Endodermal cell (in vitro differentiated cells): ENCODE measurements around the gene RS1. TPM values are rescaled to one million over a fixed set of nuclear protein-coding genes. Genes with fewer than 3 reads are reported as not detected.
A peak's percentile ranks its signal among the peaks of the same experiment; 100 is the strongest.

ENCODE experiments used
- DNase-seq: peaks from one replicate; pipeline ENCODE4 v3.0.0-alpha.2; 2017
- H3K27ac ChIP-seq: 2 replicates; pipeline ENCODE4 v1.5.1; 2013; ENCODE audit warnings: mild to moderate bottlenecking, low read depth, low read length, moderate library complexity
- H3K27me3 ChIP-seq: 2 replicates; pipeline ENCODE4 v1.6.1; 2013; ENCODE audit warnings: mild to moderate bottlenecking, low read length, moderate library complexity; ENCODE audit not compliant: insufficient read depth, control insufficient read depth, poor library complexity, severe bottlenecking
- H3K36me3 ChIP-seq: 2 replicates; pipeline ENCODE4 v1.7.0; 2013; ENCODE audit warnings: mild to moderate bottlenecking, low read length, moderate library complexity; ENCODE audit not compliant: control insufficient read depth, insufficient read depth
- H3K4me1 ChIP-seq: one replicate; pipeline ENCODE4 v1.7.0; 2013; ENCODE audit warnings: low read length; ENCODE audit not compliant: control insufficient read depth, insufficient read depth
- H3K4me3 ChIP-seq: 2 replicates; pipeline ENCODE4 v1.5.1; 2013; ENCODE audit warnings: mild to moderate bottlenecking, low read length, moderate library complexity
- H3K9ac ChIP-seq: 2 replicates; pipeline ENCODE4 v1.6.1; 2013; ENCODE audit warnings: mild to moderate bottlenecking, low read length, moderate library complexity; ENCODE audit not compliant: poor library complexity, severe bottlenecking; ENCODE audit errors: extremely low read depth
- H3K9me3 ChIP-seq: 2 replicates; pipeline ENCODE4 v1.6.1; 2013; ENCODE audit warnings: mild to moderate bottlenecking, low read length, moderate library complexity; ENCODE audit not compliant: control insufficient read depth
- H3K27ac Mint-ChIP-seq: 2 replicates; pipeline ENCODE4 v1.8.0; 2020; ENCODE audit warnings: mixed read lengths
- H3K27me3 Mint-ChIP-seq: 2 replicates; pipeline ENCODE4 v1.8.0; 2021; ENCODE audit warnings: mild to moderate bottlenecking, mixed read lengths; ENCODE audit not compliant: insufficient read depth
- H3K36me3 Mint-ChIP-seq: 2 replicates; pipeline ENCODE4 v1.8.0; 2020; ENCODE audit warnings: low read depth, mixed read lengths
- H3K4me1 Mint-ChIP-seq: 2 replicates; pipeline ENCODE4 v1.8.0; 2020; ENCODE audit warnings: mixed read lengths
- H3K4me3 Mint-ChIP-seq: 2 replicates; pipeline ENCODE4 v1.8.0; 2020; ENCODE audit warnings: mild to moderate bottlenecking, moderate library complexity, mixed read lengths
- H3K9me3 Mint-ChIP-seq: 2 replicates; pipeline ENCODE4 v1.8.0; 2020; ENCODE audit warnings: mild to moderate bottlenecking, mixed read lengths
- WGBS, 2 experiments: methylation state at CpG; one replicate each; pipeline versions ENCODE4 v1.1.5 to v1.1.7; 2013; ENCODE audit warnings: missing lambda C conversion rate in 2 of 2, mixed read lengths in 1 of 2; ENCODE audit not compliant: insufficient coverage in 1 of 2, insufficient read length in 1 of 2; 5-methylcytosine and 5-hydroxymethylcytosine counted together
- total RNA-seq, 2 donors: library from RNA; stranded (reverse); fragmentation: NEBNext Ultra II Directional in 1 of 2; extraction: Animal tissue kit (Norgen Biotek cat#: 25700) in 1 of 2; gene quantifications; 2 replicates in 1 of 2; 3 replicates in 1 of 2; pipeline ENCODE4 v1.2.1, GENCODE V29; 2021
- TF ChIP-seq, protein P1 (sequence below): fragments of 200-600 bp; sonication (generic); conservative IDR thresholded peaks from 2 replicates; pipeline ENCODE4 v1.5.0; 2021; ENCODE audit warnings: antibody characterized with exemption, mild to moderate bottlenecking

The RS1 gene
- total RNA-seq, 2 donors from 2014 or later: not detected

DNA sequence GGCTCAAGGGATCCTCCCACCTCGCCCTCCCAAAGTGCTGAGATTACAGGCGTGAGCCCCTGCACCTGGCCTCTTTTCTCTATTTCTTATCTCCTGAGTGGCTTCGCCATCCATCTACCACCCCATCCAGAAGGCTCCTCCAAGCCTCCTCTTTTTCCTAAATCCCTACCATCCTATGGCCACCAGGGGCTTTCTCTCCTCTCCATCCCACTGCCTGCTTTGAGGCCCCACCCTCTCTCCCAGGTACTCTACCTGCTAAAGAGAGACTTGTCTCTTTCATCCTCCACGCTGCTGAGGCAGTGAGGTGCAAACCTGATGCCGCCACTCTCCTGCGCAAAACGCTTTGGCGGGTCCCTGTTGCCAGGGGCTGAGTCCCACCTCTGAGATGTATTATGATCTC is 7.0 kb downstream of the RS1 start:
- TF ChIP-seq, protein P1, sequence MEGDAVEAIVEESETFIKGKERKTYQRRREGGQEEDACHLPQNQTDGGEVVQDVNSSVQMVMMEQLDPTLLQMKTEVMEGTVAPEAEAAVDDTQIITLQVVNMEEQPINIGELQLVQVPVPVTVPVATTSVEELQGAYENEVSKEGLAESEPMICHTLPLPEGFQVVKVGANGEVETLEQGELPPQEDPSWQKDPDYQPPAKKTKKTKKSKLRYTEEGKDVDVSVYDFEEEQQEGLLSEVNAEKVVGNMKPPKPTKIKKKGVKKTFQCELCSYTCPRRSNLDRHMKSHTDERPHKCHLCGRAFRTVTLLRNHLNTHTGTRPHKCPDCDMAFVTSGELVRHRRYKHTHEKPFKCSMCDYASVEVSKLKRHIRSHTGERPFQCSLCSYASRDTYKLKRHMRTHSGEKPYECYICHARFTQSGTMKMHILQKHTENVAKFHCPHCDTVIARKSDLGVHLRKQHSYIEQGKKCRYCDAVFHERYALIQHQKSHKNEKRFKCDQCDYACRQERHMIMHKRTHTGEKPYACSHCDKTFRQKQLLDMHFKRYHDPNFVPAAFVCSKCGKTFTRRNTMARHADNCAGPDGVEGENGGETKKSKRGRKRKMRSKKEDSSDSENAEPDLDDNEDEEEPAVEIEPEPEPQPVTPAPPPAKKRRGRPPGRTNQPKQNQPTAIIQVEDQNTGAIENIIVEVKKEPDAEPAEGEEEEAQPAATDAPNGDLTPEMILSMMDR: peak; percentile 66
- 90 to 100% methylated on average over 1 to 8 of the region's 8 CpGs for WGBS, 2 experiments
- peak; percentile 72 for DNase-seq
- no peak overlapping the region for H3K4me3 ChIP-seq
- no peak overlapping the region for H3K27ac ChIP-seq
- Mint-ChIP-seq H3K4me3 (no peak overlapping the region), H3K9me3 (peaks cover 72% of the 10 kb centered on the region), H3K36me3 (no peaks in the 10 kb centered on the region), H3K27ac (no peak overlapping the region), H3K4me1 (no peaks in the 10 kb centered on the region), H3K27me3 (no peaks in the 10 kb centered on the region)
- H3K4me1 ChIP-seq: no peaks in the 10 kb centered on the region
- no peaks in the 10 kb centered on the region for H3K36me3 ChIP-seq
- H3K27me3 ChIP-seq: no peaks in the 10 kb centered on the region
- H3K9me3 ChIP-seq: no peaks in the 10 kb centered on the region
- H3K9ac ChIP-seq: no peak overlapping the region

DNA sequence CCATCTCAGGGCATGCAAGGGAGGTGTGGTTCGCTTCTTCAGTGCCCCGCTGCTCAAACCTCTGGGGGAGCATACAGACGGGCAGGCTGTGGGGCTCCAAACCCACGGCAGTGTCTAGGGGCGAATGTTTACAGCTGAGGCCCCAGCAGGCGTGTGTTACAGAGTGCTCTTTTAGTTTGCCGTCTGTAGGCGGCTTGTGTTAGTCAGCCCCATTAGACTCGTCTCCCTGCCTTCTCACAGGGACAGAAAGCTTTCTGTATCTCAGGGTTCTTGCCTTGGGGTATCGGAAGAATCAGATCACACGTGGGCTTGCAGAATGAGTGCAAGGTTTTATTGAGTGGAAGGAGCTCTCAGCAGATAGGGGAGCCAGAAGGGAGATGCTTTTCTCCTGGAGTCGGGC is 10.6 kb downstream of the RS1 start:
- 90 to 100% methylated on average over 1 to 12 of the region's 12 CpGs for WGBS, 2 experiments
- no peak for DNase-seq
- TF ChIP-seq, protein P1: no peak
- Mint-ChIP-seq H3K27me3 (no peaks in the 10 kb centered on the region), H3K27ac (no peak overlapping the region), H3K36me3 (no peaks in the 10 kb centered on the region), H3K9me3 (peaks cover 69% of the 10 kb centered on the region), H3K4me3 (no peak overlapping the region), H3K4me1 (no peaks in the 10 kb centered on the region)
- H3K9me3 ChIP-seq: no peaks in the 10 kb centered on the region
- no peak overlapping the region for H3K27ac ChIP-seq
- H3K9ac ChIP-seq: no peak overlapping the region
- no peaks in the 10 kb centered on the region for H3K36me3 ChIP-seq
- H3K4me1 ChIP-seq: no peaks in the 10 kb centered on the region
- H3K27me3 ChIP-seq: no peaks in the 10 kb centered on the region
- H3K4me3 ChIP-seq: no peak overlapping the region

DNA sequence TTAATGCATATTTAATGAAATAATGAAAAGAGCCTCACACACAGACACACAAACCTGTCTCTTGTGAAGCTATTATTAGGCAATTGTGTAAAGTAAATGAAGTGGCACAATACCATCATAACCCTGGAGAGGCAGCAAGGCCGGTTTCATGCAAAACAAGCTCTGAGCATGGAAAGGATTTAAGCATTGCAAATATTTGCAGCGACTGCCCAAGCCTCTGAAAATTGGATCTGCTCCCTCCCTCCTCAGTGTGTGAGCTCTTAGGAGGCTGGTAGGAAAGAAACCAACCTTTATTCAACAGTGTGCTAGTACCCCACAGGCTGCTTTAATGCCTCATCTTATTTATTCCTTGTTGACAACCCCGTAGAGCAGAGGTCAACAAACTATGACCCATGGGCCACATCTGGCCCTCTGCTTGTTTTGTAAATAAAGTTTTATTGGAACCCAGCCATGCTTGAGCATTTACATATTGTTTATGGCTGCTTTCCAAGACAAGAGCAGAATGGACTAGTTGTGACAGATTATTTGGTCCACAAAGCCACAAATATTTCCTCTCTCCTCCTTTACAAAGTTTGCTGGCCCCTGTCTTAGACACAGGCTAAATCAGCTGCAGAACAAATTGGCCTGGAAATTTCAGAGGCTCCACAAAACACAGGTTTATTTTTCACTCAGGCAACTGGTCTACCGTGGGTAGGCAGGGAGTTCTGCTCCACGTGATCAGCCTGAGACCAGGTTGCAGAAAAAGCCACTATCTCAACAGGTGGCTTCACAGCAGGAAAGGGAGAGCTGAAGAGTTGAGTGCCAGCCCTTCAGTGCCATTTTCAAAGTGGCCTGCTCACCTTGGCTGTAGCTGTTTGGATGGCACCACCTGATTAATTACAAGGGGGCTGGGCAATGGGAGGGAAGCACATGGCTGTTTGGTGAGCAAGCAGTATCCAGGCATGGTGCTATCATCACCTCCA is 16.8 kb downstream of the RS1 start:
- H3K4me1 Mint-ChIP-seq: peaks cover 1% of the 10 kb centered on the region
- H3K9me3 Mint-ChIP-seq: peaks cover 49% of the 10 kb centered on the region
- no peaks in the 10 kb centered on the region for H3K9me3 ChIP-seq
- H3K4me1 ChIP-seq: no peaks in the 10 kb centered on the region
- no peaks in the 10 kb centered on the region for H3K36me3 ChIP-seq
- H3K4me3 Mint-ChIP-seq: no peak overlapping the region
- no peak overlapping the region for H3K27ac ChIP-seq
- no peaks in the 10 kb centered on the region for H3K27me3 Mint-ChIP-seq
- TF ChIP-seq, protein P1: no peak
- H3K36me3 Mint-ChIP-seq: no peaks in the 10 kb centered on the region
- WGBS, 2 experiments: 0 to 60% methylated on average over 1 to 5 of the region's 5 CpGs
- no peak overlapping the region for H3K9ac ChIP-seq
- no peaks in the 10 kb centered on the region for H3K27me3 ChIP-seq
- DNase-seq: peak; percentile 26
- no peak overlapping the region for H3K4me3 ChIP-seq
- no peak overlapping the region for H3K27ac Mint-ChIP-seq
